GM19438 (cell line): ENCODE measurements around the gene TRDN.

Experiments
- ATAC-seq: cut with Tn5 transposase; IDR thresholded peaks from one replicate; pipeline ENCODE4 v1.9.1; 2021; ENCODE audit warnings: low read depth; ENCODE audit not compliant: unreplicated experiment

TRDN gene, protein sequence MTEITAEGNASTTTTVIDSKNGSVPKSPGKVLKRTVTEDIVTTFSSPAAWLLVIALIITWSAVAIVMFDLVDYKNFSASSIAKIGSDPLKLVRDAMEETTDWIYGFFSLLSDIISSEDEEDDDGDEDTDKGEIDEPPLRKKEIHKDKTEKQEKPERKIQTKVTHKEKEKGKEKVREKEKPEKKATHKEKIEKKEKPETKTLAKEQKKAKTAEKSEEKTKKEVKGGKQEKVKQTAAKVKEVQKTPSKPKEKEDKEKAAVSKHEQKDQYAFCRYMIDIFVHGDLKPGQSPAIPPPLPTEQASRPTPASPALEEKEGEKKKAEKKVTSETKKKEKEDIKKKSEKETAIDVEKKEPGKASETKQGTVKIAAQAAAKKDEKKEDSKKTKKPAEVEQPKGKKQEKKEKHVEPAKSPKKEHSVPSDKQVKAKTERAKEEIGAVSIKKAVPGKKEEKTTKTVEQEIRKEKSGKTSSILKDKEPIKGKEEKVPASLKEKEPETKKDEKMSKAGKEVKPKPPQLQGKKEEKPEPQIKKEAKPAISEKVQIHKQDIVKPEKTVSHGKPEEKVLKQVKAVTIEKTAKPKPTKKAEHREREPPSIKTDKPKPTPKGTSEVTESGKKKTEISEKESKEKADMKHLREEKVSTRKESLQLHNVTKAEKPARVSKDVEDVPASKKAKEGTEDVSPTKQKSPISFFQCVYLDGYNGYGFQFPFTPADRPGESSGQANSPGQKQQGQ

GRCh38 chr6:123636782-123637181, at the start of gene TRDN:
Gene TRDN, minus strand, starts transcription at chr6:123636950. Its CDS starts 175 bp downstream, at chr6:123636775.
- ATAC-seq: no peak

DNA sequence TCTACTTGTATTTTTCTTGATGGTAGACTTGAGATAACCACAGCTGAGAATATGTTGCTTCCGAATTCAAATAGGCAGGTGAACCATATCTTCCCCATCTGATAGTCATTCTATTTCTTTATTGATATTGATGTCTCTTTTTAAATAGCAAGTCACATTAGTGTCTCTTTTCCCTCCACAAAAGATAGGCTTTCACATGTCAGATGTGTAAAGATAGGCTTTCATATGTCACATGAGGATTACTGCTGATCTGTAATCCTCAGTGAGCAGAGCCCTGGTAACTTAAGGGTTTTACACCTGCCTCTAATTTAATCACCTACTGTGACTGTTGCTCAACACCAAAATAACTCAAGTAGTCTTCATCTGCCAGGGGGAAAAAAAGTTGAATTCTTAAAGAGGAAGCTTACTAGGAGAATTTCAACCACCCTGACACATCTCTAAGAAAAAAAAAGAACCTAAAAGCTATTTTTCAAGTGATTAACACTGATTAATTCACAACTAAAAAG, 45.3 kb upstream of the TRDN start:
- ATAC-seq: no peak

DNA sequence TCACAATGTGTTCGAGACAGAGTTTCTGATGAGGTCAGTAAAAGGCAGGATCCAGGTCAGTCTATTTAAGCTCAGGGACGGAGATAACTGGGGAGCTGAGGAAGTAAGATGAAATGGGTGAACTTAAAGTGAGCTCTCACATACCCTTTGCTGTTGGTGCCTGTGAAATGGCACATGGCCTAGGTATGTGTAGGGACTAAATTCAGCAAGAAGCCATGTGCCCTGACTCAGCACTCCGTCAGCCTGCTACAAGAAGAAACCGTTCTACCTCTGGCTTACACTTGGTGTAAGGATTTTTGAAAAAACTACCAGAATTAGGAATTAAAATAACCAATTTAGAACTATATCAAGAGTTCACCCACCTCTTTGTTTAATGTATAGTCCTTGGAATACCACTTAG, 41.1 kb upstream of the TRDN start:
- no peak for ATAC-seq

- ATAC-seq: no peak
Observed at GRCh38 chr6:123676793-123677192, 40.0 kb upstream of the TRDN start.

GRCh38 chr6:123668965-123669591, 32.3 kb upstream of the TRDN start:
- no peak for ATAC-seq

DNA sequence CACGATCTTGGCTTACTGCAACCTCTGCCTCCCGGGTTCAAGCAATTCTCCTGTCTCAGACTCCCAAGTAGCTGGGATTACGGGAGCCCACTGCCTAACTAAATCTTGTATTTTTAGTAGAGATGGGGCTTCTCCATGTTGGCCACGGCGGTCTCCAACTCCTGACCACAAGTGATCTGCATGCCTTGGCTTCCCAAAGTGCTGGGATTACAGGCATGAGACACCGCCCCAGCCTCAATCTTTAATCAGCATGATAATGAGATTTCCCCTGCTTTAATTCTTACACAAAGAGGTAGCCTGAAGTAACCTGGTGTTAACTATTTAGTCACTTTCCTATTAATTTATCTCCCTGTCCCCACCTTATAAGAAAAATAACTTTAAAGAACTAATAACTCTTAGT, 31.3 kb upstream of the TRDN start:
- no peak for ATAC-seq

DNA sequence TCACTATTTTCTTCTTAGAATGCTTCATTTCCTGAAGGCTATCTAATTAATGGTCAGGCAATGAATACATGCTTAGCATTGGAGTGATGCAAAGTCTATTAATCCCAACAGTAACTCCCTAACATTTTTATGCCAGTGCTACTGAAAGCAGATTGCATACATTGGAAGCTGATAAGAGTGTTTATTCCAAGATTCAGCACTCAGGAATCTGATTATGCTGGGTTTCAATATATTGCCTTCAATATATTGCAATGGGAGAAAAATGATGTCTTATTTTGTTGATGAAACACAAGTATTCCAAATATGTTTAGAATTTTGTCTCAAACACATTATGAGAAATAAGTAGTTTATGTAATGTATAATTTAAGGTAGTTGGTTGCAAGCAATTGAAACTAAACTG, 26.7 kb upstream of the TRDN start:
- ATAC-seq: no peak

- no peak for ATAC-seq
Observed at GRCh38 chr6:123662757-123663156, 26.0 kb upstream of the TRDN start.

- no peak for ATAC-seq
Observed at GRCh38 chr6:123661105-123661891, 24.5 kb upstream of the TRDN start.

DNA sequence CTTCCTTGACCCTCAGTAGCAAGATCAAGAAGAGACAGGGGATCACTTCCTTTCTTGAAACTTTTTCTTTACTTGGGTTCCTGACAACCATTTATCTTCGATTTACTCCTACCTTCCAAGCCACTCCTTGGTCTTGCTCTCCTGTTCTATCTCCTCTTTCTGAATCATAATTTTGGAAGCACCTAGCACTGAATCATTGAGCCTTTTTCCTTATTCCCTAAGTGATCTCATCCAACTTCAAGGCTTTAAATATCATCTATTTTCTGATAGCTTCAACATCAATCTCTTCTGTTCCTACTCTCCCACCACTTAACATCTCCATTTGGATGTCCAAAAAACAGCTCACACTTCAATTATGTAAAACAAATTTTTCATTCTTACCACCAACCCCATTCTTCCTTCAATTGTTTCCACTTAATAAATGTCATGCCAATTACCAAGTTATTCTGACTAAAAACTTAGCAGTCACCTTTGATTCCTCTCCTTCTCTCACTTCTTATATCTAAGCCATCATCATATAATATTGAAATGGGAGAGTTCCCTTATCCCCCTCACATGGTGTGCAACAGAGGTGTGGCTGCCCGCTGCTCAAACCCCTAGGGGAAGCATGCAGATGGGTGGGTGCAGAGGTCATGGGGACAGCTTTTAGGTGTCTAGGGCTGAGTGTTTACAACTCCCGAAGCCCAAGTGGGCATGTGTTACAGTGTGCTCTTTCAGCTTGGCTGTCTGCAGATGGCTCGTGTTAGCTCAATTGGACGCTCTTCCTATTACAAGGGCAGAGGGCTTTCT, 23.4 kb upstream of the TRDN start:
- no peak for ATAC-seq

- ATAC-seq: no peak
Observed at GRCh38 chr6:123658848-123659247, 22.1 kb upstream of the TRDN start.

- ATAC-seq: peak; percentile 65
Observed at GRCh38 chr6:123655521-123656306, 19.0 kb upstream of the TRDN start.

DNA sequence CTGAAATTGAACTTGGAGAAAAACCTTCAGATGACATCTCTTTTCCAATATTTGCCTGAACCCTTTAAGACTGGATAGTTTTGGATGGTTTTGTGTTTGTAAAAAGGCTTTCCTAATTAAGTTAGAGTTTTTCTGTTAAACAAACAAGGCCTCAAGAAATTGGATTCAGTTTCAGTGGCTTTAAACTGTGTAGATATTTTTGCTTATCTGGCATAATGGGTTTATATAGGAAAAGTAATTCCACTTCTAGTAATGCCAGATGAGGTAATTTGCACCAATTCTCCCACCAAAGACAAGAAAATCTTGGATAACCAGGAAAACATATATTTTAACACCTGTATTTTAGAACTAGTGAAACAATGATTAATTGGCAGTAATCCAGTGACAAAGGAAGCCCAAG, 12.0 kb upstream of the TRDN start:
- no peak for ATAC-seq

DNA sequence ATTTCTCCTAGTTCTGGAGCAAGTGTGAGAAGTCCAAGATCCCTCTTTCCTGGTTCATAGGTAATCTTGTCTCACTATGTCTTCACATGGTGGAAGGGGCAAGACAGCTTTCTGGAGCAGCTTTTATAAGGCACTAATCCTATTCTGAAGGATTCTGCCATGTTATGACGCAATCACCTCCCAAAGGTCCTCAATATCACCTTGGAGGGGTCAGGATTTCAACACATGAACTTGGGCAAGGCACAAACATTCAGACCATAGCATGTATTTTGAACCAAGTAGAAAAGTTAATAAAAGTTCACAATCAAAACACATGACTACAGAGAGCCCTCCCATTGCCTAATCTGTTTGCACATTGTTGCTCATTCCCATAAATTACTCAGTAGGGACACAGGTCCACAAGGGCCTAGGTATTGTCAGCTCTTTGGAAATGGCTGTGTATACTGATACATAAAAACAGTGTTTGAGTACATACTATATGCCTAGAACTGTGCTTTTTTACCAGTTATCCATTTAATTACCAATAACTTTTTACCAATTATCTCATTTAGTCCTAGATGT, 11.3 kb upstream of the TRDN start:
- ATAC-seq: no peak

GRCh38 chr6:123641497-123641896, 4.7 kb upstream of the TRDN start:
- ATAC-seq: no peak

- no peak for ATAC-seq
Observed at GRCh38 chr6:123640567-123641187, 3.9 kb upstream of the TRDN start.

DNA sequence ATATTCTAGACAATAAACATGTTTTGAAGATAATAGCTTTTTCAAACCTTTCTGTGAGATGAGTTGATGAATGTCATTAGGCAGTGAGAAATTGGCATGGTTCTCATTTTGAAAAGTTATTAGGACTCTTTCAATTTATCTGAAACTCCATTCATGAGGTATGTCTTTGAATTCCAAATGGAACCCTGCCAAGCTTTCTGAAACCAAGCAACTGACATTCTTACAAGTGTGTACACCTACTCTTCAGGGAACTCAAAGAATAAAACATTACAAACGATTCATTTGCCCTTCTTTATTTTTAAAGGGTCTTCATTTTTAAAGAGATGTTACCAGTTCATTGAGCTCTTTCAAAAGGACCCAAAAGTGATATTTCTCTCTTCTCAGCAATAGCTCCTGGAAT, 2.1 kb upstream of the TRDN start:
- no peak for ATAC-seq

- ATAC-seq: no peak
Observed at GRCh38 chr6:123636282-123636681, 468 bp downstream of the TRDN start.
